ENCODE measurements around the gene EFHD1. TPM values are rescaled to one million over a fixed set of nuclear protein-coding genes. Genes with fewer than 3 reads are reported as not detected.

The EFHD1 gene
- total and polyA plus RNA-seq, 2 donors (not counting 1 experiment from before 2014, with no cell fraction given): not detected

DNA sequence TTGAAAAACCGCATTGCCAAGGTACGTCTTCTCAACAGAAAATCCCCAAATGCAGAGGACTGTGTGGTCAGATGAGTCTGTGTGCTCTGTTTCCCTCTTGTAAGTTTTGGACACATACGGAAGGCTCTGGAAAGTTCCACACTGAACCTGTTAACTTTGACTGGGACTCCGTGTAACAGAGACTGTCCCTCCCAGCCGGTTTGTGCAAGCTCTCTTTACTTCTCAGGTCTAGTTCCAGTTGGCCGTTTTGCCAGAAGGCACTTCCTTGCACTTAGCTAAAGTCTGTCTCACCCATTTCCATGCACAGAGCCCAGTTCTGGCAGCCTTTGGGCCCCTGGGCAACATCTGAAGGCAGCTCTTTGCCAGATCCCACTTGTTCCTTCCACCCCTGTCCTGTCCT, 22.0 kb downstream of the EFHD1 start:
- POLR2A ChIA-PET: no interaction called here
- H3K9me3 ChIP-seq (ENCODE audit: control extremely low read depth in 1 of 3, control insufficient read depth in 2 of 3, insufficient read depth in 1 of 3, low read length in 2 of 3): no peaks in the 10 kb centered on the region
- DNase-seq: no peak
- no peaks in the 10 kb centered on the region for H4K20me1 ChIP-seq (ENCODE audit: control insufficient read depth, insufficient read depth, low read length, poor library complexity, severe bottlenecking)
- H3K79me2 ChIP-seq (ENCODE audit: control insufficient read depth, insufficient read depth, low read length): no peaks in the 10 kb centered on the region
- WGBS (ENCODE audit: insufficient coverage): 90% methylated on average over 6 of the region's 6 CpGs
- no peak overlapping the region for H3K4me3 Mint-ChIP-seq
- H3K27ac Mint-ChIP-seq: no peak overlapping the region
- H3K4me2 ChIP-seq (replicated peaks; ENCODE audit: low read depth, low read length, poor library complexity, severe bottlenecking): no peak overlapping the region
- no peak overlapping the region for H2AFZ ChIP-seq (ENCODE audit: insufficient read depth, low read depth, low read length, poor library complexity, severe bottlenecking)
- ATAC-seq (ENCODE audit: low read depth): no peak
- TF ChIP-seq, protein P1, sequence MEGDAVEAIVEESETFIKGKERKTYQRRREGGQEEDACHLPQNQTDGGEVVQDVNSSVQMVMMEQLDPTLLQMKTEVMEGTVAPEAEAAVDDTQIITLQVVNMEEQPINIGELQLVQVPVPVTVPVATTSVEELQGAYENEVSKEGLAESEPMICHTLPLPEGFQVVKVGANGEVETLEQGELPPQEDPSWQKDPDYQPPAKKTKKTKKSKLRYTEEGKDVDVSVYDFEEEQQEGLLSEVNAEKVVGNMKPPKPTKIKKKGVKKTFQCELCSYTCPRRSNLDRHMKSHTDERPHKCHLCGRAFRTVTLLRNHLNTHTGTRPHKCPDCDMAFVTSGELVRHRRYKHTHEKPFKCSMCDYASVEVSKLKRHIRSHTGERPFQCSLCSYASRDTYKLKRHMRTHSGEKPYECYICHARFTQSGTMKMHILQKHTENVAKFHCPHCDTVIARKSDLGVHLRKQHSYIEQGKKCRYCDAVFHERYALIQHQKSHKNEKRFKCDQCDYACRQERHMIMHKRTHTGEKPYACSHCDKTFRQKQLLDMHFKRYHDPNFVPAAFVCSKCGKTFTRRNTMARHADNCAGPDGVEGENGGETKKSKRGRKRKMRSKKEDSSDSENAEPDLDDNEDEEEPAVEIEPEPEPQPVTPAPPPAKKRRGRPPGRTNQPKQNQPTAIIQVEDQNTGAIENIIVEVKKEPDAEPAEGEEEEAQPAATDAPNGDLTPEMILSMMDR (IDR thresholded peaks at IDR 0.05): no peak
- no peak for TF ChIP-seq EZH2 (IDR thresholded peaks at IDR 0.05; ENCODE audit: borderline replicate concordance, insufficient read depth, low read depth, low read length, poor library complexity, severe bottlenecking)
- no peaks in the 10 kb centered on the region for H3K4me1 ChIP-seq (ENCODE audit: control insufficient read depth in 2 of 2, insufficient read depth in 2 of 2, low read length in 2 of 2)
- no peak overlapping the region for H3K9ac ChIP-seq (ENCODE audit: low read length)
- no peak overlapping the region for H3K27ac ChIP-seq (ENCODE audit: low read length in 2 of 2)
- H3K27me3 Mint-ChIP-seq: peaks cover 11% of the 10 kb centered on the region
- H3K36me3 ChIP-seq (replicated peaks in 1 of 2; ENCODE audit: control extremely low read depth in 1 of 2, control insufficient read depth in 1 of 2, extremely low read depth in 1 of 2, insufficient read depth in 2 of 2, low read length in 1 of 2): no peaks in the 10 kb centered on the region
- no peaks in the 10 kb centered on the region for H3K4me1 Mint-ChIP-seq
- CTCF ChIA-PET: interaction anchor here (0.6 to 0.7 kb wide), 2 partner anchors 26 to 790 kb away, joined by 5 to 7 read pairs; no protein-coding TSS in a partner anchor
- H3K9me3 Mint-ChIP-seq (ENCODE audit: insufficient read depth): no peaks in the 10 kb centered on the region
- intact Hi-C loops (cut with micrococcal nuclease): no loop called here
- no peak overlapping the region for H3K4me3 ChIP-seq (ENCODE audit: control extremely low read depth in 1 of 5, extremely low read depth in 1 of 5, insufficient read depth in 1 of 5, low read depth in 2 of 5, low read length in 4 of 5)
- peaks cover 0 to 2% (median 0%) of the 10 kb centered on the region in 4 experiments for H3K27me3 ChIP-seq (replicated peaks in 1 of 4; ENCODE audit: control extremely low read depth in 1 of 4, control insufficient read depth in 3 of 4, insufficient read depth in 4 of 4, low read length in 3 of 4)

DNA sequence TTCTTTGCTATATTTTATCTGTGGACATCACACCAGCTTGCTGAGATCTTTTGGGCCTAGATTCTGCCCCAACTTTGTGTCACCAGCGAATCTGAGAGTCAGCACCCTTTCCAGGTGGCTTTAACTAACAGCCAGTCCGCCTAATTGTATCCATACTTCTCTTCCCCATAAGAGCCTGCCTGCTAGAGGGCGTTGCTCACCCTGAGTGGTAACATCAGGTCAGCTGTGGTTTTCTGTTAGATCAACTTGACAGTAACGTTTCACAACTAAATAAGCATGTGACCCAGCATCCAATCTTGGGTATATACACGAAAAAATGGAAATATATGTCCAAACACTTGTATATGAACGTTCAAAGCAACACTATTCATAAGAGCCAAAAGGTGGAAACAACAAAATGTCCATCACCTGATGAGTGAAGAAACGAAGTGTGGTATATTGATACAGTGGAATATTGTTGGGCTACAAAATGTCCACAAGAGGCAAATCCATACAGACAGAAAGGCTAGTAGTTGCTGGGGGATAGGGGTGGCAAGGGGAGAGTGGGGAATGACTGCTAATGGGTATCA, 24.9 kb downstream of the EFHD1 start:
- Mint-ChIP-seq H3K27ac (no peak overlapping the region), H3K27me3 (peaks cover 19% of the 10 kb centered on the region), H3K4me3 (no peak overlapping the region), H3K9me3 (ENCODE audit: insufficient read depth) (no peaks in the 10 kb centered on the region), H3K4me1 (no peaks in the 10 kb centered on the region)
- H3K79me2 ChIP-seq (ENCODE audit: control insufficient read depth, insufficient read depth, low read length): no peaks in the 10 kb centered on the region
- H3K9ac ChIP-seq (ENCODE audit: low read length): no peak overlapping the region
- TF ChIP-seq, protein P1 (IDR thresholded peaks at IDR 0.05): no peak
- no peak for TF ChIP-seq EZH2 (IDR thresholded peaks at IDR 0.05; ENCODE audit: borderline replicate concordance, insufficient read depth, low read depth, low read length, poor library complexity, severe bottlenecking)
- no peak for DNase-seq
- POLR2A ChIA-PET: interaction anchor here (0.7 kb wide), 1 partner anchor 26 kb away, joined by 3 read pairs; no protein-coding TSS in a partner anchor
- H3K27ac ChIP-seq (ENCODE audit: low read length in 2 of 2): no peak overlapping the region
- WGBS (ENCODE audit: insufficient coverage): 100% methylated on average over 1 of the region's 7 CpGs
- H3K36me3 ChIP-seq (replicated peaks in 1 of 2; ENCODE audit: control extremely low read depth in 1 of 2, control insufficient read depth in 1 of 2, extremely low read depth in 1 of 2, insufficient read depth in 2 of 2, low read length in 1 of 2): no peaks in the 10 kb centered on the region
- no peak overlapping the region for H3K4me3 ChIP-seq (ENCODE audit: control extremely low read depth in 1 of 5, extremely low read depth in 1 of 5, insufficient read depth in 1 of 5, low read depth in 2 of 5, low read length in 4 of 5)
- H2AFZ ChIP-seq (ENCODE audit: insufficient read depth, low read depth, low read length, poor library complexity, severe bottlenecking): no peak overlapping the region
- no peaks in the 10 kb centered on the region for H3K4me1 ChIP-seq (ENCODE audit: control insufficient read depth in 2 of 2, insufficient read depth in 2 of 2, low read length in 2 of 2)
- no peak overlapping the region for H3K4me2 ChIP-seq (replicated peaks; ENCODE audit: low read depth, low read length, poor library complexity, severe bottlenecking)
- H3K9me3 ChIP-seq (ENCODE audit: control extremely low read depth in 1 of 3, control insufficient read depth in 2 of 3, insufficient read depth in 1 of 3, low read length in 2 of 3): no peaks in the 10 kb centered on the region
- H3K27me3 ChIP-seq (replicated peaks in 1 of 4; ENCODE audit: control extremely low read depth in 1 of 4, control insufficient read depth in 3 of 4, insufficient read depth in 4 of 4, low read length in 3 of 4): peaks cover 0 to 2% (median 0%) of the 10 kb centered on the region in 4 experiments
- no peaks in the 10 kb centered on the region for H4K20me1 ChIP-seq (ENCODE audit: control insufficient read depth, insufficient read depth, low read length, poor library complexity, severe bottlenecking)
- intact Hi-C loops (cut with micrococcal nuclease): no loop called here
- CTCF ChIA-PET: interaction anchor here (0.6 kb wide), 1 partner anchor 840 kb away, joined by 3 read pairs; no protein-coding TSS in a partner anchor
- ATAC-seq (ENCODE audit: low read depth): no peak
